Uterus (tissue), 4 donors: ENCODE results near the gene DNAAF3. TPM values are rescaled to one million over a fixed set of nuclear protein-coding genes. Genes with fewer than 3 reads are reported as not detected.

Experiments used
- DNase-seq, 2 donors: peaks; one replicate each; pipeline ENCODE4 v3.0.0-alpha.2; 2019 to 2020
- H3K27ac ChIP-seq, 2 donors: fragments of 200-600 bp; sonication (generic); 1 replicate in 1 of 2; 2 replicates in 1 of 2; pipeline ENCODE4 v1.5.1; 2016 to 2018
- H3K27me3 ChIP-seq, 2 donors: fragments of 200-600 bp; sonication (generic); one replicate each; pipeline ENCODE4 v1.5.1; 2018 to 2019; ENCODE audit warnings: control low read depth in 1 of 2
- H3K36me3 ChIP-seq, 2 donors: fragments of 200-600 bp; sonication (generic); one replicate each; pipeline ENCODE4 v1.5.1; 2019; ENCODE audit warnings: control low read depth in 1 of 2
- H3K4me1 ChIP-seq, 2 donors: fragments of 200-600 bp; sonication (generic); one replicate each; pipeline ENCODE4 v1.5.1; 2018 to 2019; ENCODE audit warnings: control low read depth in 1 of 2
- H3K4me3 ChIP-seq, 2 donors: fragments of 200-600 bp; sonication (generic); 1 replicate in 1 of 2; 2 replicates in 1 of 2; pipeline ENCODE4 v1.5.1; 2018 to 2019; ENCODE audit warnings: mild to moderate bottlenecking in 1 of 2
- H3K9me3 ChIP-seq, 2 donors: fragments of 200-600 bp; sonication (generic); one replicate each; pipeline ENCODE4 v1.5.1; 2019; ENCODE audit warnings: control low read depth in 1 of 2
- POLR2A ChIP-seq, 2 donors: fragments of 450-650 bp; IDR thresholded peaks; one replicate each; pipeline ENCODE4 v1.6.1; 2016; ENCODE audit warnings: antibody characterized with exemption in 2 of 2, mild to moderate bottlenecking in 1 of 2, moderate library complexity in 1 of 2
- intact Hi-C: fragments of 100-400 bp; cut with DNase I; formaldehyde crosslinking; loops from one replicate; pipeline ENCODE4 v1.15.1; 2023; ENCODE audit warnings: low total_unique reads
- total RNA-seq, 4 donors: library from RNA; depleted of rRNA in 3 of 4; stranded (reverse); fragments of >200 nt in 3 of 4; gene quantifications; one replicate each; pipeline versions ENCODE4 v1.1.0 to v1.2.4, GENCODE V29; 2014 to 2023
- TF ChIP-seq, protein P1 (sequence below), 4 experiments: fragments of 200-600 bp in 2 of 4; fragments of 450-650 bp in 2 of 4; sonication (generic) in 2 of 4; IDR thresholded peaks; one replicate each; pipeline ENCODE4 v1.5.1; 2016 to 2019; ENCODE audit warnings: antibody characterized with exemption in 4 of 4, mild to moderate bottlenecking in 2 of 4, moderate library complexity in 1 of 4
- donor health status: DM: yes; HTN: yes; CAD: no.

DNAAF3 gene
- total RNA-seq, 4 donors from 2014 or later, result 3.1 to 4.4 (median 3.9) TPM; not detected in 1

GRCh38 chr19:55134736-55135135, 31.7 kb downstream of the DNAAF3 start:
- Histone ChIP-seq H3K36me3 (no peaks in the 10 kb centered on the region), H3K27ac (no peak overlapping the region), H3K4me1 (no peaks in the 10 kb centered on the region), H3K27me3 (no peaks in the 10 kb centered on the region), H3K4me3 (no peak overlapping the region), H3K9me3 (no peaks in the 10 kb centered on the region)
- no peak for DNase-seq
- intact Hi-C loops, result no loop called here
- TF ChIP-seq, protein P1, sequence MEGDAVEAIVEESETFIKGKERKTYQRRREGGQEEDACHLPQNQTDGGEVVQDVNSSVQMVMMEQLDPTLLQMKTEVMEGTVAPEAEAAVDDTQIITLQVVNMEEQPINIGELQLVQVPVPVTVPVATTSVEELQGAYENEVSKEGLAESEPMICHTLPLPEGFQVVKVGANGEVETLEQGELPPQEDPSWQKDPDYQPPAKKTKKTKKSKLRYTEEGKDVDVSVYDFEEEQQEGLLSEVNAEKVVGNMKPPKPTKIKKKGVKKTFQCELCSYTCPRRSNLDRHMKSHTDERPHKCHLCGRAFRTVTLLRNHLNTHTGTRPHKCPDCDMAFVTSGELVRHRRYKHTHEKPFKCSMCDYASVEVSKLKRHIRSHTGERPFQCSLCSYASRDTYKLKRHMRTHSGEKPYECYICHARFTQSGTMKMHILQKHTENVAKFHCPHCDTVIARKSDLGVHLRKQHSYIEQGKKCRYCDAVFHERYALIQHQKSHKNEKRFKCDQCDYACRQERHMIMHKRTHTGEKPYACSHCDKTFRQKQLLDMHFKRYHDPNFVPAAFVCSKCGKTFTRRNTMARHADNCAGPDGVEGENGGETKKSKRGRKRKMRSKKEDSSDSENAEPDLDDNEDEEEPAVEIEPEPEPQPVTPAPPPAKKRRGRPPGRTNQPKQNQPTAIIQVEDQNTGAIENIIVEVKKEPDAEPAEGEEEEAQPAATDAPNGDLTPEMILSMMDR (IDR thresholded peaks at IDR 0.05), result no peak
- no peak for TF ChIP-seq POLR2A (IDR thresholded peaks at IDR 0.05)

- Histone ChIP-seq H3K9me3 (no peaks in the 10 kb centered on the region), H3K4me1 (no peaks in the 10 kb centered on the region), H3K27ac (no peak overlapping the region), H3K36me3 (no peaks in the 10 kb centered on the region), H3K4me3 (no peak overlapping the region), H3K27me3 (no peaks in the 10 kb centered on the region)
- TF ChIP-seq, protein P1 (IDR thresholded peaks at IDR 0.05), result no peak
- TF ChIP-seq POLR2A (IDR thresholded peaks at IDR 0.05), result no peak
- DNase-seq, result no peak
- intact Hi-C loops, result no loop called here
Measured at GRCh38 chr19:55133639-55134444, 32.6 kb downstream of the DNAAF3 start.

DNA sequence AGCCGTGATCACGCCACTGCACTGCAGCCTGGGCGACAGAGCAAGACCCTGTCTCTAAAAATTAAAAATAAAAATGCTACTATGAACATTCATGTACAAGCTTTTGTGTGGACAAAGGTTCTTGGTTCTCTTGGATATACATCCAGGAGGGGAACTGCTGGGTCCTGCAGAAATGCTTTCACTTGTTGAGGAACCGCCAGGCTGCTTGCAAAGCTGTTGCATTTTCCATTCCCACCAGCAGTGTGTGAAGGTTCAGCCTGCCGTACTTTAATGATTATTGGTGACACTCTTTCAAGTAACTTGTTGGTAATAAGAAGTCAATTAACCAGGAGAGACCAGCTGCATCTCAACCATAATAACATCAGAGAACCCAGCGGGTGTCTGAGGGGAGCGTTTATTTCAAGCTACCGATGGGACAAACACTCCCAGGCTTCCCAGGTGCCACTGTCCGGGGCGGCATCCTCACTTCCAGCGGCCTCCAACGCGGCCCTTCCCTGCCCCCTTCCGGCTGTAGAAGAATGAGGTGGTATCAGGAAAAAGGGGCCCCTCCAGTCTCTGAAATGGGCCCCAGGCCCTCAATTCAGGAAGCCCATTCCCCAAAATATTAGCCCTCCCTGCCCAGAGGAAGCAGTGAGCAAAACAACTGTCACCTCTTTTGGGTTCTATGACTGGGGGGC, 33.8 kb downstream of the DNAAF3 start:
- TF ChIP-seq POLR2A (IDR thresholded peaks at IDR 0.05), result no peak
- TF ChIP-seq, protein P1 (IDR thresholded peaks at IDR 0.05), result peak in 1 of 4 experiments; percentile 14
- intact Hi-C loops, result no loop called here

DNA sequence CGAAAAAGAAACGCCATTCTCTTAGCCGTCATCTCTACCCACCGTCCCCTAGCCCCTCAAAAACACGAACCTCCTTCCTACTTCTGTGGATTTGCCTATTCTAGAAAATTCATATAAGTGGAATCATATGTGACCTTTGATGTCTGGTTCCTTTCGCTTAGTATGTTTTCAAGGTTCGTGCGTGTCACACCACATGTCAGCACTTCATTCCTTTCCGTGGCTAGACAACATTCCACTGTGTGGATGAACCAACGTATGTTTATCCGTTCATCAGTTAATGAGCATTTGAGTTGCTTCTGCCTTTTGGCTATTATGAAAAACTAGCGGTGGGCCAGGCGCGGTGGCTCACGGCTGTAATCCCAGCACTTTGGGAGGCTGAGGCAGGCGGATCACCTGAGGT, 35.0 kb downstream of the DNAAF3 start:
- H3K4me3 ChIP-seq, result no peak overlapping the region
- H3K27me3 ChIP-seq, result no peaks in the 10 kb centered on the region
- no peaks in the 10 kb centered on the region for H3K4me1 ChIP-seq
- H3K36me3 ChIP-seq, result no peaks in the 10 kb centered on the region
- intact Hi-C loops, result no loop called here
- H3K9me3 ChIP-seq, result no peaks in the 10 kb centered on the region
- no peak for TF ChIP-seq POLR2A (IDR thresholded peaks at IDR 0.05)
- TF ChIP-seq, protein P1 (IDR thresholded peaks at IDR 0.05), result no peak
- no peak overlapping the region for H3K27ac ChIP-seq
- DNase-seq, result no peak

More for the DNA sequence above, 33.8 kb downstream of the DNAAF3 start:
- Histone ChIP-seq H3K4me3 (no peak overlapping the region), H3K27ac (no peak overlapping the region), H3K36me3 (no peaks in the 10 kb centered on the region), H3K9me3 (no peaks in the 10 kb centered on the region), H3K27me3 (no peaks in the 10 kb centered on the region), H3K4me1 (no peaks in the 10 kb centered on the region)
- no peak for DNase-seq

DNA sequence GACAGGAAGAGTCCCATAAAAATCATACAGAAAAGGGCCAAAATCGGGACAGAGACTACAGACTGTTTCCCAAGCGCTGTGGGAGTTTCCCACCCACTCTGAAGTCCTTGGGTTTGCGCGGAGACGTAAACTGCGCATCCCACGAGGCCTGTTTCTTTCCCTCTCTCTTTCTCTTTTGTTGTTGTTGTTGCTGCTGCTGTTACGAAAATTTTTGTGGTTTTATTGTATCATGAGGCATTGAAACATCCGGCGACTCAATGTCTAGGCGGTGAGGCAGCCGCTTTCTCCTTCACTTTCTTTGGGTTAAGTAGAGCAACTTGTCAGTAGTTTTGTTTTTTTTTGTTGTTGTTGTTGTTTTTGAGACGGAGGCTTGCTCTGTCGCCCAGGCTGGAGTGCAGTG, 47.4 kb downstream of the DNAAF3 start:
- no peak for DNase-seq

More for the DNA sequence above, 47.4 kb downstream of the DNAAF3 start:
- intact Hi-C loops, result loop anchor here (10.0 kb wide), 1 partner anchor 526 kb away; the partner anchor contains the start of genes CCDC106, ZNF580 and ZNF581
- no peak overlapping the region for H3K27ac ChIP-seq
- H3K36me3 ChIP-seq, result no peaks in the 10 kb centered on the region
- H3K9me3 ChIP-seq, result no peaks in the 10 kb centered on the region
- H3K4me1 ChIP-seq, result peaks cover 10 to 17% of the 10 kb centered on the region in 2 donors
- TF ChIP-seq, protein P1 (IDR thresholded peaks at IDR 0.05), result no peak
- no peak for TF ChIP-seq POLR2A (IDR thresholded peaks at IDR 0.05)
- H3K27me3 ChIP-seq, result no peaks in the 10 kb centered on the region
- H3K4me3 ChIP-seq, result no peak overlapping the region
